BE2C (cell line): ENCODE measurements around the gene RNF11.

Experiments used
- DNase-seq: peaks from one replicate; pipeline ENCODE4 v3.0.0-alpha.2; 2020
- H3K27me3 ChIP-seq: fragments of 250-450 bp; sonication (Bioruptor Pico); 2 replicates; pipeline ENCODE4 v1.5.1; 2020; ENCODE audit warnings: mild to moderate bottlenecking
- H3K36me3 ChIP-seq: fragments of 250-450 bp; sonication (Bioruptor Pico); 2 replicates; pipeline ENCODE4 v1.5.1; 2020; ENCODE audit warnings: mild to moderate bottlenecking
- H3K4me1 ChIP-seq: fragments of 250-450 bp; sonication (Bioruptor Pico); 2 replicates; pipeline ENCODE4 v1.5.1; 2020
- H3K4me3 ChIP-seq: 2 replicates; pipeline ENCODE4 v1.5.1; 2011; ENCODE audit warnings: low read depth, low read length
- H3K9me3 ChIP-seq: fragments of 250-450 bp; sonication (Bioruptor Pico); 2 replicates; pipeline ENCODE4 v1.5.1; 2020
- CTCF ChIP-seq: IDR thresholded peaks from 2 replicates; pipeline ENCODE4 v1.5.1; 2012; ENCODE audit warnings: mild to moderate bottlenecking, low read depth, low read length

Gene RNF11

GRCh38 chr1:51303315-51303714, 67.2 kb downstream of the RNF11 start:
- H3K9me3 ChIP-seq, result no peaks in the 10 kb centered on the region
- H3K27me3 ChIP-seq, result no peaks in the 10 kb centered on the region
- TF ChIP-seq CTCF, result no peak
- no peaks in the 10 kb centered on the region for H3K4me1 ChIP-seq
- H3K36me3 ChIP-seq, result no peaks in the 10 kb centered on the region
- no peak overlapping the region for H3K4me3 ChIP-seq
- no peak for DNase-seq

GRCh38 chr1:51303751-51304251, 67.7 kb downstream of the RNF11 start:
- no peak for TF ChIP-seq CTCF
- Histone ChIP-seq H3K4me1 (no peaks in the 10 kb centered on the region), H3K4me3 (no peak overlapping the region)

GRCh38 chr1:51304360-51304759, 68.3 kb downstream of the RNF11 start:
- no peak overlapping the region for H3K4me3 ChIP-seq
- H3K4me1 ChIP-seq, result no peaks in the 10 kb centered on the region
- no peaks in the 10 kb centered on the region for H3K27me3 ChIP-seq
- DNase-seq, result no peak
- no peaks in the 10 kb centered on the region for H3K9me3 ChIP-seq
- H3K36me3 ChIP-seq, result no peaks in the 10 kb centered on the region
- TF ChIP-seq CTCF, result no peak

More at GRCh38 chr1:51303751-51304251, 67.7 kb downstream of the RNF11 start:
- Histone ChIP-seq H3K9me3 (no peaks in the 10 kb centered on the region), H3K36me3 (no peaks in the 10 kb centered on the region), H3K27me3 (no peaks in the 10 kb centered on the region)
- no peak for DNase-seq

GRCh38 chr1:51305371-51305823, 69.3 kb downstream of the RNF11 start:
- no peaks in the 10 kb centered on the region for H3K36me3 ChIP-seq
- H3K9me3 ChIP-seq, result no peaks in the 10 kb centered on the region
- no peaks in the 10 kb centered on the region for H3K27me3 ChIP-seq
- no peak for TF ChIP-seq CTCF
- DNase-seq, result no peak
- no peak overlapping the region for H3K4me3 ChIP-seq
- no peaks in the 10 kb centered on the region for H3K4me1 ChIP-seq

GRCh38 chr1:51306950-51307349, 70.9 kb downstream of the RNF11 start:
- no peak overlapping the region for H3K4me3 ChIP-seq
- H3K36me3 ChIP-seq, result no peaks in the 10 kb centered on the region
- TF ChIP-seq CTCF, result no peak
- no peaks in the 10 kb centered on the region for H3K27me3 ChIP-seq
- DNase-seq, result no peak
- no peaks in the 10 kb centered on the region for H3K4me1 ChIP-seq
- no peaks in the 10 kb centered on the region for H3K9me3 ChIP-seq

- H3K4me3 ChIP-seq, result no peak overlapping the region
- H3K27me3 ChIP-seq, result no peaks in the 10 kb centered on the region
- TF ChIP-seq CTCF, result no peak
- no peaks in the 10 kb centered on the region for H3K36me3 ChIP-seq
- no peaks in the 10 kb centered on the region for H3K4me1 ChIP-seq
- DNase-seq, result no peak
- no peaks in the 10 kb centered on the region for H3K9me3 ChIP-seq
Observed at GRCh38 chr1:51308636-51309035, 72.6 kb downstream of the RNF11 start.
